LNCaP clone FGC (cell line): ENCODE results near the gene TIGD1.

ENCODE experiments used
- DNase-seq: peaks from one replicate; pipeline ENCODE4 v3.0.0-alpha.2; 2011; ENCODE audit warnings: low read depth
- H3K4me3 ChIP-seq: 2 replicates; pipeline ENCODE4 v1.5.1; 2011; ENCODE audit warnings: mild to moderate bottlenecking, low read depth, low read length, control low read depth
- CTCF ChIP-seq: IDR thresholded peaks from 2 replicates; pipeline ENCODE4 v1.5.1; 2012; ENCODE audit warnings: mild to moderate bottlenecking; ENCODE audit not compliant: control insufficient read depth, insufficient read depth; ENCODE audit errors: extremely low read depth

Gene TIGD1

GRCh38 chr2:232528746-232529460 is 21.5 kb downstream of the TIGD1 start:
- DNase-seq, result no peak
- H3K4me3 ChIP-seq, result no peak overlapping the region
- TF ChIP-seq CTCF, result no peak

- H3K4me3 ChIP-seq, result no peak overlapping the region
- no peak for TF ChIP-seq CTCF
- no peak for DNase-seq
Measured at GRCh38 chr2:232527905-232528470, 22.4 kb downstream of the TIGD1 start.

- TF ChIP-seq CTCF, result no peak
- H3K4me3 ChIP-seq, result no peak overlapping the region
- DNase-seq, result no peak
Measured at GRCh38 chr2:232526372-232526941, 23.9 kb downstream of the TIGD1 start.

GRCh38 chr2:232525791-232526371 is 24.5 kb downstream of the TIGD1 start, which contains the start of gene CHRND:
TSS of gene CHRND (plus strand) at chr2:232526160. CDS start at chr2:232526216, 56 bp downstream.
- TF ChIP-seq CTCF, result no peak
- H3K4me3 ChIP-seq, result no peak within 1 kb of the TSS
- no peak for DNase-seq

- no peak overlapping the region for H3K4me3 ChIP-seq
- DNase-seq, result no peak
- TF ChIP-seq CTCF, result no peak
Measured at GRCh38 chr2:232525199-232525598, 25.2 kb downstream of the TIGD1 start.

GRCh38 chr2:232524771-232525170 is 25.6 kb downstream of the TIGD1 start:
- DNase-seq, result no peak
- H3K4me3 ChIP-seq, result no peak overlapping the region

More at GRCh38 chr2:232524771-232525170, 25.6 kb downstream of the TIGD1 start:
- TF ChIP-seq CTCF, result no peak
